GM12878 (cell line): ENCODE measurements around the gene FARS2. TPM values are rescaled to one million over a fixed set of nuclear protein-coding genes. Genes with fewer than 3 reads are reported as not detected.

Experiments used
- ATAC-seq: fragments of 200-7000 bp; cut with Tn5 transposase; 3 replicates; pipeline ENCODE4 v1.9.1; 2020; ENCODE audit warnings: mild to moderate bottlenecking, moderate library complexity
- BruUV-seq: library from RNA; stranded (reverse); fragments of 400-500 nt; replicated peaks from 2 replicates; lab custom pipeline; 2021; lab: Mats Ljungman, UMichigan
- CTCF ChIA-PET: fragments of 300-600 bp; sonication (Branson Sonifier 250); formaldehyde crosslinking; extraction: SDS; loops from one replicate; lab custom pipeline; 2021; ENCODE audit warnings: inconsistent platforms; lab: Yijun Ruan, JAX
- POLR2A ChIA-PET: fragments of 350-600 bp; formaldehyde crosslinking; extraction: SDS; loops from one replicate; lab custom pipeline; 2021; ENCODE audit warnings: inconsistent platforms; lab: Charles Lee
- RAD21 ChIA-PET: fragments of 300-600 bp; sonication (Branson Sonifier 250); formaldehyde crosslinking; loops from one replicate; lab custom pipeline; 2023; ENCODE audit warnings: antibody characterized with exemption; ENCODE audit not compliant: unreplicated experiment; lab: Charles Lee
- SMC1A ChIA-PET: fragments of 300-600 bp; sonication (Branson Sonifier 250); formaldehyde crosslinking; loops from one replicate; lab custom pipeline; 2023; ENCODE audit not compliant: unreplicated experiment, uncharacterized antibody; lab: Charles Lee
- DNase-seq: peaks from one replicate; pipeline ENCODE4 v3.0.0-alpha.2; 2011; ENCODE audit warnings: low read depth, low spot score
- FAIRE-seq: peaks from 3 replicates; lab custom pipeline; 2011; peaks lifted over from hg19 to GRCh38; lab: Jason Lieb, UNC
- H2AFZ ChIP-seq: 2 replicates; pipeline ENCODE4 v1.6.0; 2011; ENCODE audit warnings: low read depth, low read length, control low read depth; ENCODE audit not compliant: control insufficient read depth
- H3K27ac ChIP-seq: 2 replicates; pipeline ENCODE4 v1.5.1; 2011; ENCODE audit warnings: control low read depth; ENCODE audit not compliant: control insufficient read depth, insufficient read depth
- H3K27me3 ChIP-seq, 2 experiments: replicated peaks in 1 of 2; 2 replicates each; pipeline versions ENCODE4 v1.6.0 to v1.6.1; 2011; ENCODE audit warnings: low read length in 1 of 2; ENCODE audit not compliant: control insufficient read depth in 2 of 2, insufficient read depth in 2 of 2
- H3K36me3 ChIP-seq, 2 experiments: 2 replicates each; pipeline ENCODE4 v1.5.1; 2011; ENCODE audit warnings: low read length in 1 of 2; ENCODE audit not compliant: control insufficient read depth in 2 of 2, insufficient read depth in 2 of 2
- H3K4me1 ChIP-seq: 2 replicates; pipeline ENCODE4 v1.6.1; 2011; ENCODE audit warnings: mild to moderate bottlenecking, low read length, moderate library complexity, mixed read lengths; ENCODE audit not compliant: control insufficient read depth, insufficient read depth
- H3K4me2 ChIP-seq: 2 replicates; pipeline ENCODE4 v1.6.0; 2011; ENCODE audit warnings: control low read depth; ENCODE audit not compliant: control insufficient read depth, insufficient read depth
- H3K4me3 ChIP-seq: fragments of 200-600 bp; sonication (generic); 2 replicates; pipeline ENCODE4 v1.5.1; 2016
- H3K79me2 ChIP-seq: 2 replicates; pipeline ENCODE4 v1.6.0; 2011; ENCODE audit warnings: low read length; ENCODE audit not compliant: control insufficient read depth, insufficient read depth
- H3K9ac ChIP-seq: 2 replicates; pipeline ENCODE4 v1.8.0; 2011; ENCODE audit warnings: low read length, control low read depth, mixed read lengths; ENCODE audit not compliant: control insufficient read depth, insufficient read depth
- H3K9me3 ChIP-seq: replicated peaks from 3 replicates; pipeline ENCODE4 v1.5.1; 2011; ENCODE audit warnings: mild to moderate bottlenecking, low read length; ENCODE audit not compliant: control insufficient read depth, insufficient read depth
- H4K20me1 ChIP-seq: 2 replicates; pipeline ENCODE4 v1.6.0; 2011; ENCODE audit not compliant: control insufficient read depth, insufficient read depth
- BACH1 ChIP-seq: fragments of 450-650 bp; IDR thresholded peaks from 2 replicates; pipeline ENCODE4 v1.6.1; 2017; ENCODE audit warnings: mild to moderate bottlenecking, borderline replicate concordance
- BCL11A ChIP-seq: IDR thresholded peaks from 2 replicates; pipeline ENCODE4 v1.6.1; 2011; ENCODE audit warnings: low read depth, low read length
- CBX3 ChIP-seq: fragments of 200-600 bp; sonication (generic); IDR thresholded peaks from 2 replicates; pipeline ENCODE4 v1.6.1; 2016; ENCODE audit warnings: low read depth, borderline replicate concordance
- CREM ChIP-seq: IDR thresholded peaks from 2 replicates; pipeline ENCODE4 v1.6.1; 2014; ENCODE audit warnings: antibody characterized with exemption, low read depth
- EGR1 ChIP-seq, 2 experiments: IDR thresholded peaks; 1 replicate in 1 of 2; 2 replicates in 1 of 2; pipeline ENCODE4 v1.6.1; 2011 to 2012; ENCODE audit warnings: low read depth in 2 of 2, low read length in 2 of 2, borderline replicate concordance in 1 of 2, mild to moderate bottlenecking in 1 of 2, moderate library complexity in 1 of 2
- ETV6 ChIP-seq, 2 experiments: fragments of 450-650 bp in 1 of 2; IDR thresholded peaks in 1 of 2; conservative IDR thresholded peaks in 1 of 2; 2 replicates each; pipeline ENCODE4 v1.6.1; 2014; ENCODE audit warnings: antibody characterized with exemption in 1 of 2, borderline replicate concordance in 1 of 2, low read depth in 1 of 2, mild to moderate bottlenecking in 1 of 2, moderate library complexity in 1 of 2
- KLF5 ChIP-seq: fragments of 450-650 bp; IDR thresholded peaks from 2 replicates; pipeline ENCODE4 v1.6.1; 2014; ENCODE audit warnings: mild to moderate bottlenecking; ENCODE audit not compliant: partially characterized antibody
- MYC ChIP-seq: IDR thresholded peaks from 2 replicates; pipeline ENCODE4 v1.6.1; 2011; ENCODE audit warnings: mild to moderate bottlenecking, low read length, moderate library complexity, inconsistent platforms; ENCODE audit not compliant: insufficient read depth, insufficient replicate concordance, insufficient read length, severe bottlenecking
- NFXL1 ChIP-seq: fragments of 450-650 bp; IDR thresholded peaks from 2 replicates; pipeline ENCODE4 v1.6.1; 2017; ENCODE audit warnings: antibody characterized with exemption, mild to moderate bottlenecking, borderline replicate concordance
- NFYA ChIP-seq: IDR thresholded peaks from 2 replicates; pipeline ENCODE4 v1.6.1; 2011; ENCODE audit warnings: low read depth, mild to moderate bottlenecking, low read length, improper control_type of control experiment, borderline replicate concordance
- RB1 ChIP-seq: fragments of 450-650 bp; formaldehyde crosslinking; IDR thresholded peaks from 2 replicates; pipeline ENCODE4 v1.6.1; 2017; ENCODE audit warnings: mild to moderate bottlenecking, borderline replicate concordance
- RBBP5 ChIP-seq: fragments of 200-600 bp; sonication (generic); conservative IDR thresholded peaks from 2 replicates; pipeline ENCODE4 v1.6.1; 2016
- SMAD5 ChIP-seq: IDR thresholded peaks from 2 replicates; pipeline ENCODE4 v1.6.1; 2016; ENCODE audit warnings: antibody characterized with exemption, low read depth
- SUPT20H ChIP-seq: IDR thresholded peaks from 2 replicates; pipeline ENCODE4 v1.6.1; 2011; ENCODE audit warnings: low read depth, mild to moderate bottlenecking, low read length, moderate library complexity, borderline replicate concordance; ENCODE audit not compliant: control insufficient read depth
- TARDBP ChIP-seq: IDR thresholded peaks from 2 replicates; pipeline ENCODE4 v1.6.1; 2016; ENCODE audit warnings: borderline replicate concordance
- ZNF207 ChIP-seq: fragments of 450-650 bp; IDR thresholded peaks from 2 replicates; pipeline ENCODE4 v1.6.1; 2014; ENCODE audit warnings: antibody characterized with exemption, mild to moderate bottlenecking, borderline replicate concordance
- WGBS: methylation state at CpG from one replicate; pipeline ENCODE4 v1.1.6; 2016; ENCODE audit warnings: low lambda C conversion rate; ENCODE audit not compliant: insufficient replicate concordance, insufficient coverage; ENCODE audit errors: missing lambda C conversion rate; 5-methylcytosine and 5-hydroxymethylcytosine counted together
- in situ Hi-C: fragments of 300-500 bp; cut with MboI; formaldehyde crosslinking; loops from 9 replicates; pipeline ENCODE4 v1.14.3; 2018; ENCODE audit warnings: mixed read lengths
- intact Hi-C: fragments of 100-400 bp; cut with micrococcal nuclease; formaldehyde crosslinking; loops from one replicate; pipeline ENCODE4 v1.14.2; 2022; ENCODE audit not compliant: unreplicated experiment
- polyA plus RNA-seq, 11 experiments: library from polyadenylated mRNA; depleted of rRNA in 4 of 11; unstranded in 6 of 11; stranded (reverse) in 5 of 11; fragments of >200 nt; fragmentation: Nextera tagmentation in 4 of 11; fragmentation: Illumina TruSeq in 1 of 11; extraction: Ambion mirVana in 4 of 11; extraction: Trizol in 1 of 11; gene quantifications; 1 replicate in 1 of 11; 2 replicates in 10 of 11; pipeline versions ENCODE4 v1.2.1 to v1.2.3, GENCODE V29; 2011 to 2016; ENCODE audit warnings: inconsistent platforms in 2 of 11, missing spikeins in 2 of 11, low read depth in 1 of 11
- total RNA-seq, 4 experiments: library from RNA; depleted of rRNA in 3 of 4; stranded (reverse); fragments of >200 nt in 3 of 4; fragmentation: Illumina TruSeq in 1 of 4; extraction: Trizol in 1 of 4; gene quantifications; 2 replicates each; pipeline versions ENCODE4 v1.2.1 to v1.2.3, GENCODE V29; 2013 to 2021
- TF ChIP-seq, protein P1 (sequence below): fragments of 450-650 bp; IDR thresholded peaks from 2 replicates; pipeline ENCODE4 v1.6.1; 2018; ENCODE audit warnings: mild to moderate bottlenecking, low read depth, moderate library complexity; ENCODE audit not compliant: partially characterized antibody
- TF ChIP-seq, protein P2 (sequence below): fragments of 450-650 bp; formaldehyde crosslinking; IDR thresholded peaks from 2 replicates; pipeline ENCODE4 v1.5.0; 2022; ENCODE audit warnings: mild to moderate bottlenecking, missing genetic modification characterization

FARS2 gene
- total and polyA plus RNA-seq, 10 of the 15 experiments (the other 5 are each of a cell fraction or from before 2014, with no cell fraction given): 16.8 to 46.7 (median 25.6) TPM

DNA sequence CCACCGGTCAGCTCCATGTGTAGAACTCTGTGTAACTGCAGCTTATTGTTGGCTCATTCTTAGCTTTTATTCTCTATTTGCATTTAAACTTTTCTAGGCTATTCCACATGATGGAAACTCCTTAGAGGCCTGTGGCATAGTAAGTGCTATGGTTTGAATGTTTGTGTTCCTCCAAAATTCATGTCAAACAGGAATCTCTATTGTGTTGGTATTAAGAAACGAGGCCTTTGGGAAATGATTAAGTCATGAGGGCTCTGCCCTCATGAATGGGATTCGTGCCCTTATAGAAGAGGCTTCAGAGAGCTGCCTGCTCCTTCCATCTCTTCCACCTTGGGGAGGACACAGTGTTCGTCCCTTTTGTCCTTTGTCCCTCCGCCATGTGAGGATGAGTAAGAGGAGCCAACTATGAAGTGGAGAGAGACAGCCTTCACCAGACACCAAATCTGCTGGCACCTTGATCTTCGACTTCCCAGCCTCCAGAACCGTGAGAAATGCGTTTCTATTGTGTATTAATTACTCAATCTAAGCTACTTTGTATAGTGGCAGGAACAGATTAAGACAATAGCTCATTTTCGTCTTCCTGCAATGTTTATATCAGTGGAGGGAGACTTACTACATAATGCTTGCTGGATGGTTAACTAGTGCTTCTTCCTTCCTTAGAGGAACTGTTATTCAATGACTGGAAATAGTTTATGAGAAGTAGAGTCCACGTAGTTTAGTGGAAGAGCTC is 361.1 kb downstream of the FARS2 start:
- SMC1A ChIA-PET: interaction anchor here (0.7 to 1.6 kb wide), 3 partner anchors 11 to 156 kb away, joined by 3 to 4 read pairs (median 3); no protein-coding TSS in a partner anchor
- H3K9me3 ChIP-seq: no peaks in the 10 kb centered on the region
- no peak overlapping the region for H3K4me3 ChIP-seq
- in situ Hi-C loops (no loop called here), intact Hi-C loops (no loop called here)
- ATAC-seq (no peak), FAIRE-seq (no peak), DNase-seq (no peak)
- no TSS peak for BruUV-seq
- H3K4me2 ChIP-seq: no peak overlapping the region
- no peak overlapping the region for H3K27ac ChIP-seq
- 73% methylated on average over 10 of the region's 10 CpGs for WGBS
- no peaks in the 10 kb centered on the region; the same call in 1 of the 2 replicates for H4K20me1 ChIP-seq
- H3K36me3 ChIP-seq: no peaks in the 10 kb centered on the region
- RAD21 ChIA-PET: interaction anchor here (1.6 kb wide), 1 partner anchor 151 kb away, joined by 3 read pairs; no protein-coding TSS in a partner anchor
- peaks cover 16% of the 10 kb centered on the region for H3K4me1 ChIP-seq
- no peaks in the 10 kb centered on the region for H3K27me3 ChIP-seq
- POLR2A ChIA-PET: interaction anchor here (0.5 to 0.7 kb wide), 2 partner anchors 11 to 193 kb away, joined by 3 read pairs; no protein-coding TSS in a partner anchor
- H3K9ac ChIP-seq: no peak overlapping the region
- no peaks in the 10 kb centered on the region for H3K79me2 ChIP-seq
- CTCF ChIA-PET: interaction anchor here (1.0 to 1.5 kb wide), 2 partner anchors 9 to 151 kb away, joined by 3 read pairs; no protein-coding TSS in a partner anchor
- H2AFZ ChIP-seq: no peak overlapping the region
- no peak for TF ChIP-seq CREM
- TF ChIP-seq, protein P1, sequence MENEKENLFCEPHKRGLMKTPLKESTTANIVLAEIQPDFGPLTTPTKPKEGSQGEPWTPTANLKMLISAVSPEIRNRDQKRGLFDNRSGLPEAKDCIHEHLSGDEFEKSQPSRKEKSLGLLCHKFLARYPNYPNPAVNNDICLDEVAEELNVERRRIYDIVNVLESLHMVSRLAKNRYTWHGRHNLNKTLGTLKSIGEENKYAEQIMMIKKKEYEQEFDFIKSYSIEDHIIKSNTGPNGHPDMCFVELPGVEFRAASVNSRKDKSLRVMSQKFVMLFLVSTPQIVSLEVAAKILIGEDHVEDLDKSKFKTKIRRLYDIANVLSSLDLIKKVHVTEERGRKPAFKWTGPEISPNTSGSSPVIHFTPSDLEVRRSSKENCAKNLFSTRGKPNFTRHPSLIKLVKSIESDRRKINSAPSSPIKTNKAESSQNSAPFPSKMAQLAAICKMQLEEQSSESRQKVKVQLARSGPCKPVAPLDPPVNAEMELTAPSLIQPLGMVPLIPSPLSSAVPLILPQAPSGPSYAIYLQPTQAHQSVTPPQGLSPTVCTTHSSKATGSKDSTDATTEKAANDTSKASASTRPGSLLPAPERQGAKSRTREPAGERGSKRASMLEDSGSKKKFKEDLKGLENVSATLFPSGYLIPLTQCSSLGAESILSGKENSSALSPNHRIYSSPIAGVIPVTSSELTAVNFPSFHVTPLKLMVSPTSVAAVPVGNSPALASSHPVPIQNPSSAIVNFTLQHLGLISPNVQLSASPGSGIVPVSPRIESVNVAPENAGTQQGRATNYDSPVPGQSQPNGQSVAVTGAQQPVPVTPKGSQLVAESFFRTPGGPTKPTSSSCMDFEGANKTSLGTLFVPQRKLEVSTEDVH: no peak
- no peak for TF ChIP-seq CBX3
- no peak for TF ChIP-seq KLF5
- no peak for TF ChIP-seq MYC
- TF ChIP-seq ZNF207: no peak
- TF ChIP-seq RBBP5: no peak
- TF ChIP-seq ETV6 (conservative IDR thresholded peaks at IDR 0.05 in 1 of 2, IDR thresholded peaks at IDR 0.05 in 1 of 2; ENCODE audit: borderline replicate concordance in 1 of 2, low read depth in 1 of 2): no peak
- TF ChIP-seq SMAD5: no peak
- TF ChIP-seq NFXL1: no peak
- no peak for TF ChIP-seq TARDBP
- TF ChIP-seq EGR1 (IDR thresholded peaks at IDR 0.05; ENCODE audit: borderline replicate concordance in 1 of 2, low read depth in 2 of 2, low read length in 2 of 2): no peak
- TF ChIP-seq NFYA: no peak
- TF ChIP-seq RB1: no peak
- TF ChIP-seq SUPT20H: no peak
- TF ChIP-seq, protein P2, sequence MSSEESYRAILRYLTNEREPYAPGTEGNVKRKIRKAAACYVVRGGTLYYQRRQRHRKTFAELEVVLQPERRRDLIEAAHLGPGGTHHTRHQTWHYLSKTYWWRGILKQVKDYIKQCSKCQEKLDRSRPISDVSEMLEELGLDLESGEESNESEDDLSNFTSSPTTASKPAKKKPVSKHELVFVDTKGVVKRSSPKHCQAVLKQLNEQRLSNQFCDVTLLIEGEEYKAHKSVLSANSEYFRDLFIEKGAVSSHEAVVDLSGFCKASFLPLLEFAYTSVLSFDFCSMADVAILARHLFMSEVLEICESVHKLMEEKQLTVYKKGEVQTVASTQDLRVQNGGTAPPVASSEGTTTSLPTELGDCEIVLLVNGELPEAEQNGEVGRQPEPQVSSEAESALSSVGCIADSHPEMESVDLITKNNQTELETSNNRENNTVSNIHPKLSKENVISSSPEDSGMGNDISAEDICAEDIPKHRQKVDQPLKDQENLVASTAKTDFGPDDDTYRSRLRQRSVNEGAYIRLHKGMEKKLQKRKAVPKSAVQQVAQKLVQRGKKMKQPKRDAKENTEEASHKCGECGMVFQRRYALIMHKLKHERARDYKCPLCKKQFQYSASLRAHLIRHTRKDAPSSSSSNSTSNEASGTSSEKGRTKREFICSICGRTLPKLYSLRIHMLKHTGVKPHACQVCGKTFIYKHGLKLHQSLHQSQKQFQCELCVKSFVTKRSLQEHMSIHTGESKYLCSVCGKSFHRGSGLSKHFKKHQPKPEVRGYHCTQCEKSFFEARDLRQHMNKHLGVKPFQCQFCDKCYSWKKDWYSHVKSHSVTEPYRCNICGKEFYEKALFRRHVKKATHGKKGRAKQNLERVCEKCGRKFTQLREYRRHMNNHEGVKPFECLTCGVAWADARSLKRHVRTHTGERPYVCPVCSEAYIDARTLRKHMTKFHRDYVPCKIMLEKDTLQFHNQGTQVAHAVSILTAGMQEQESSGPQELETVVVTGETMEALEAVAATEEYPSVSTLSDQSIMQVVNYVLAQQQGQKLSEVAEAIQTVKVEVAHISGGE (CRISPR knock-in tag): no peak
- no peak for TF ChIP-seq BCL11A
- no peak for TF ChIP-seq BACH1
